ENCODE results near the gene PSMC3IP. TPM values are rescaled to one million over a fixed set of nuclear protein-coding genes. Genes with fewer than 3 reads are reported as not detected.

The PSMC3IP gene
- total and polyA plus RNA-seq, 8 donors = 0.89 to 6.5 (median 4.2) TPM; not detected in 2

DNA sequence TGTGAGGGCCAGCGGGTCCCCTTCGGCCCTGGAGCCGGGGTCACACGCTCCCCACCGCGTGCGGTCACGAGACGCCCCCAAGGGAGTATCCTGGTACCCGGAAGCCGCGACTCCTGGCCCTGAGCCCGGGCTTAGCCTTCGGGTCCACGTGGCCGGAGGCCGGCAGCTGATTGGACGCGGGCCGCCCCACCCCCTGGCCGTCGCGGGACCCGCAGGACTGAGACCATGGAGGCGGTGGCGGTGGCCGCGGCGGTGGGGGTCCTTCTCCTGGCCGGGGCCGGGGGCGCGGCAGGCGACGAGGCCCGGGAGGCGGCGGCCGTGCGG, 41.5 kb downstream of the PSMC3IP start, which contains the start of gene NAGLU:
Gene NAGLU (plus strand): TSS at position 194 of the 324 bp plus-strand sequence. CDS start 32 bp downstream, at position 226.
- peak; percentile 97 to 98 for DNase-seq
- Histone ChIP-seq H3K36me3 (peaks cover 14 to 30% (median 25%) of the 10 kb centered on the region in 4 donors), H3K4me1 (peaks cover 29 to 48% (median 47%) of the 10 kb centered on the region in 4 donors), H3K4me3 (peak within 1 kb of the TSS; percentile 62 to 73 (median 64)), H3K9me3 (no peaks in the 10 kb centered on the region), H3K27ac (peak within 1 kb of the TSS; percentile 93 to 98 (median 97)), H3K27me3 (no peaks in the 10 kb centered on the region)
- WGBS, 5 donors = 0 to 1% (median 0%) methylated on average over 3 to 40 of the region's 40 CpGs
- TF ChIP-seq POLR2AphosphoS5 (IDR thresholded peaks at IDR 0.05) (peak; percentile 73 to 90 (median 76)), EP300 (IDR thresholded peaks at IDR 0.05) (peak; percentile 43), POLR2A (IDR thresholded peaks at IDR 0.05) (no peak)
- TF ChIP-seq, protein P1, sequence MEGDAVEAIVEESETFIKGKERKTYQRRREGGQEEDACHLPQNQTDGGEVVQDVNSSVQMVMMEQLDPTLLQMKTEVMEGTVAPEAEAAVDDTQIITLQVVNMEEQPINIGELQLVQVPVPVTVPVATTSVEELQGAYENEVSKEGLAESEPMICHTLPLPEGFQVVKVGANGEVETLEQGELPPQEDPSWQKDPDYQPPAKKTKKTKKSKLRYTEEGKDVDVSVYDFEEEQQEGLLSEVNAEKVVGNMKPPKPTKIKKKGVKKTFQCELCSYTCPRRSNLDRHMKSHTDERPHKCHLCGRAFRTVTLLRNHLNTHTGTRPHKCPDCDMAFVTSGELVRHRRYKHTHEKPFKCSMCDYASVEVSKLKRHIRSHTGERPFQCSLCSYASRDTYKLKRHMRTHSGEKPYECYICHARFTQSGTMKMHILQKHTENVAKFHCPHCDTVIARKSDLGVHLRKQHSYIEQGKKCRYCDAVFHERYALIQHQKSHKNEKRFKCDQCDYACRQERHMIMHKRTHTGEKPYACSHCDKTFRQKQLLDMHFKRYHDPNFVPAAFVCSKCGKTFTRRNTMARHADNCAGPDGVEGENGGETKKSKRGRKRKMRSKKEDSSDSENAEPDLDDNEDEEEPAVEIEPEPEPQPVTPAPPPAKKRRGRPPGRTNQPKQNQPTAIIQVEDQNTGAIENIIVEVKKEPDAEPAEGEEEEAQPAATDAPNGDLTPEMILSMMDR (IDR thresholded peaks at IDR 0.05) = no peak
- intact Hi-C loops (cut with DNase I; ENCODE audit: low total_unique reads) = no loop called here

DNA sequence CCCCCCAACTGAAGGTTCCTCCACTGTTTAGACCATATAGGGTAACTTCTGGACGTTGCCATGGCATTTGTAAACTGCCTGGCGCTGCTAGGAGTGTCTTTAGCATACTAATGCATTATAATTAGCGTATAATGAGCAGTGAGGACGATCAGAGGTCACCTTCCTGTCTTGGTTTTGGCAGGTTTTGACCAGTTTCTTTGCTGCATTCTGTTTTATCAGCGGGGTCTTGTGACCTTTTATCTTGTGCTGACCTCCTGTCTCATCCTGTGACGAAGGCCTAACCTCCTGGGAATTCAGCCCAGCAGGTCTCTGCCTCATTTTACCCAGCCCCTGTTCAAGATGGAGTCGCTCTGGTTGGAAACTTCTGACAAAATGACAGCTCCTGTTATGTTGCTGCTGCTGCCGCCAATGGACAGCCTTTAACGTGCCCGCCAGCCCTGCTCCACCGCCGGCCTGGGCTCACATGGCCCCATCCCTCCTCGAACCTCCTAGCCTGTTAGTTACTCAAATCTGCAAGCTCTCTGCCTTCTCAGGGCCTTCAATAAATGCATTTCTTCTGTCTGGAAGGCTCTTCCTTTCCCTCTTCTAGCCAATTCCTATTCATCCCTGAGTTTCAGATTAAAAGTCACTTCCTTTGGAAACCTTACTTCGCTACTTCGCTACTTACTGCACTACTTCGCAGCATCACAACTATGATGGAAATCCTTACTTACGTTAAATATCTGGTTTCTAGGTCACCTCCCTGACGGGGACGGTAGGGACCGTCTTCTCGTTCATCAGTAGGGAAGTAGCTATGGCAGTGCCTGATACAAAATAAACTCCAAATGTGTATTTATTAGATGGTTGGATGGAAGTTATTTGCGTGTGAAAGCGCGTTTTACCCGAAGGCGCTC, 42.1 kb downstream of the PSMC3IP start:
- no peak for DNase-seq
- intact Hi-C loops (cut with DNase I; ENCODE audit: low total_unique reads) = no loop called here
- Histone ChIP-seq H3K27ac (peak overlapping the region; percentile 93 to 98 (median 97)), H3K4me3 (peak overlapping the region; percentile 62 to 73 (median 64)), H3K4me1 (peaks cover 31 to 53% (median 51%) of the 10 kb centered on the region in 4 donors), H3K27me3 (no peaks in the 10 kb centered on the region), H3K9me3 (no peaks in the 10 kb centered on the region), H3K36me3 (peaks cover 14 to 24% (median 22%) of the 10 kb centered on the region in 4 donors)
- 39 to 47% (median 41%) methylated on average over 26 of the region's 26 CpGs for WGBS, 5 donors
- no peak for TF ChIP-seq POLR2AphosphoS5 (IDR thresholded peaks at IDR 0.05)
- TF ChIP-seq EP300 (IDR thresholded peaks at IDR 0.05) = no peak
- TF ChIP-seq, protein P1 (IDR thresholded peaks at IDR 0.05) = no peak
- TF ChIP-seq POLR2A (IDR thresholded peaks at IDR 0.05) = no peak

GRCh38 chr17:42531455-42532354, 45.8 kb downstream of the PSMC3IP start:
- peak overlapping the region; percentile 80 to 91 (median 88) for H3K27ac ChIP-seq
- no peaks in the 10 kb centered on the region for H3K9me3 ChIP-seq
- H3K36me3 ChIP-seq = no peaks in the 10 kb centered on the region
- no peaks in the 10 kb centered on the region for H3K27me3 ChIP-seq
- TF ChIP-seq EP300 (IDR thresholded peaks at IDR 0.05) (no peak), POLR2AphosphoS5 (IDR thresholded peaks at IDR 0.05) (peak; percentile 40 to 57 (median 41))
- TF ChIP-seq, protein P1 (IDR thresholded peaks at IDR 0.05) = peak in 5 of 7 experiments; percentile 27 to 65 (median 48)
- H3K4me1 ChIP-seq = peaks cover 28 to 64% (median 46%) of the 10 kb centered on the region in 4 donors
- peak; percentile 70 to 91 for DNase-seq
- WGBS, 5 donors = 10 to 17% (median 10%) methylated on average over 35 to 60 of the region's 60 CpGs
- intact Hi-C loops (cut with DNase I; ENCODE audit: low total_unique reads) = no loop called here
- peak overlapping the region; percentile 43 to 57 (median 48) for H3K4me3 ChIP-seq

- Histone ChIP-seq H3K27me3 (no peaks in the 10 kb centered on the region), H3K36me3 (no peaks in the 10 kb centered on the region), H3K9me3 (no peaks in the 10 kb centered on the region), H3K4me3 (no peak overlapping the region), H3K27ac (peak overlapping the region; percentile 80 to 91 (median 88)), H3K4me1 (peaks cover 28 to 69% (median 48%) of the 10 kb centered on the region in 4 donors)
- DNase-seq = no peak
- intact Hi-C loops (cut with DNase I; ENCODE audit: low total_unique reads) = no loop called here
- 57 to 75% (median 66%) methylated on average over 2 of the region's 2 CpGs for WGBS, 5 donors
- TF ChIP-seq EP300 (IDR thresholded peaks at IDR 0.05) = no peak
- TF ChIP-seq, protein P1 (IDR thresholded peaks at IDR 0.05) = no peak
- TF ChIP-seq POLR2AphosphoS5 (IDR thresholded peaks at IDR 0.05) = no peak
- no peak for TF ChIP-seq POLR2A (IDR thresholded peaks at IDR 0.05)
These were observed 46.5 kb downstream of the PSMC3IP start for GRCh38 chr17:42530952-42531454.
